HG02840 (cell line): ENCODE data around the gene CRELD1.

Source experiments
- ATAC-seq: cut with Tn5 transposase; IDR thresholded peaks from one replicate; pipeline ENCODE4 v1.9.1; 2021; ENCODE audit warnings: mild to moderate bottlenecking, moderate library complexity, moderate number of reproducible peaks; ENCODE audit not compliant: unreplicated experiment, low FRiP score

The CRELD1 gene

DNA sequence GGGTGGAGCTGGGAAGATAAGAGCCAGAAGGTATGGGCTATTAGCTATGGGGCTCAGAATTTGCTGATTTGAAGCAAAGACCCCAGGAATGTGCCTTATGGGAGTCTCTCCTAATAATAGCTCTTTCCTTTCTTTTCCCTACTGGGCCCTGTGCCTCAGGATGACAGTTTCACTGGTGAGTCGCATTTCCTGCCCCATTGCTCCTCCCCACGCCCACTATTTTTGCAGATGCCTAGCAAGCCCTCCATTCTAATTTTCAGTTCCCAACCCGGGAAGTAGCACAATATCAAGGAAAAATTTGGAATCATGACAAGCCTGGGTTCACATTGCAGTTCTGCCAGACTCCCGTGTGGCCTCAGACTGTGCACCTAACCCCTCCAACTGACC, 30.4 kb upstream of the CRELD1 start:
- no peak for ATAC-seq

DNA sequence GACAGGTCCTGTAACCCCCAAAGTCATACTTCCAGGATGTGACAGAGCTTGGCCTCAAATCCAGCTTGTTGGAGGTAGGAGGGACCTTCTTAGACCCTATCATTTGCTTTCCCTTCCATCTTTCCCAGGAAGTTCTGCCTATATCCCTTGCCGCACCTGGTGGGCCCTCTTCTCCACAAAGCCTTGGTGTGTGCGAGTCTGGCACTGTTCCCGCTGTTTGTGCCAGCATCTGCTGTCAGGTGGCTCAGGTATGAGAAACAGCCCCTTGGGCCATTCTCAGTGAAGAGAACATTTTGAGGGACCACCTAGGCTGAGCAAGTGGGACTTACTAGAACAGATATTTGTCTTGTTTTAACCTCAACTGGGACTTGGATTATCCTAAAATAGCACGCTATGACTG, 29.7 kb upstream of the CRELD1 start:
- no peak for ATAC-seq

DNA sequence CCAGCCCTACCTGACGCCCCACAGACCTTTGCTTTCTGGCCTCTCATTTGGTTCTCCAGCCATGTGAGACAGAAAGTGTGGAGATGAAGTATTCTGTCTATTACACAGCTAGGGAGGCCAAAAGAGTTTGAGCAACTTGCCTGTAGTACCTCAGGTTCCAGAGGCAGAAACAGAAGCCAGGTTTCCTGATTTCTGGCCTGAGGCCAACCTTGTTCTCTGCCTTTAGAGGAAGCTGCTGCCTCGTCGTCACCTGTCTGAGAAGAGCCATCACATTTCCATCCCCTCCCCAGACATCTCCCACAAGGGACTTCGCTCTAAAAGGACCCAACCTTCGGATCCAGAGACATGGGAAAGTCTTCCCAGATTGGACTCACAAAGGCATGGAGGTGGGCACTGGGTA, 27.2 kb upstream of the CRELD1 start:
- ATAC-seq = no peak

DNA sequence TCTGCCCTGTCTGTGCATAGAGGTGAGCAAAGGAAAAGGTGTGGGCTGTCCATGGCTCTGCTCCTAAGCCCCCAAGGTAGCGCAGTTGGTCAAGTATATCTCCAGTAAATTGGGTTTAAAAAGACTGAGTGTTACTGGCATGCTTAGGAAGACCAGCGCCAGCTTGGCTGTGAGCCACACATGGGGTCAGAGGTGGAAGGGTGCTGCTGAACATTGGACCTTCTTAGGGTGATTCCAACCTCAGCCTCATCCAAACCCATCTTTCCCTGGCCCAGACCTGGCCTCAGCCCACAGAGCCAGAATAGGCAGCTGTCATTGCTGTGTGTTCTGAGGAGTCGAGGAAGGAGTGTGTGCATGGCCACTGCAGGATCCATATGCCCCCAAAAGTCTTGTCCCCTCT, 25.3 kb upstream of the CRELD1 start:
- no peak for ATAC-seq

DNA sequence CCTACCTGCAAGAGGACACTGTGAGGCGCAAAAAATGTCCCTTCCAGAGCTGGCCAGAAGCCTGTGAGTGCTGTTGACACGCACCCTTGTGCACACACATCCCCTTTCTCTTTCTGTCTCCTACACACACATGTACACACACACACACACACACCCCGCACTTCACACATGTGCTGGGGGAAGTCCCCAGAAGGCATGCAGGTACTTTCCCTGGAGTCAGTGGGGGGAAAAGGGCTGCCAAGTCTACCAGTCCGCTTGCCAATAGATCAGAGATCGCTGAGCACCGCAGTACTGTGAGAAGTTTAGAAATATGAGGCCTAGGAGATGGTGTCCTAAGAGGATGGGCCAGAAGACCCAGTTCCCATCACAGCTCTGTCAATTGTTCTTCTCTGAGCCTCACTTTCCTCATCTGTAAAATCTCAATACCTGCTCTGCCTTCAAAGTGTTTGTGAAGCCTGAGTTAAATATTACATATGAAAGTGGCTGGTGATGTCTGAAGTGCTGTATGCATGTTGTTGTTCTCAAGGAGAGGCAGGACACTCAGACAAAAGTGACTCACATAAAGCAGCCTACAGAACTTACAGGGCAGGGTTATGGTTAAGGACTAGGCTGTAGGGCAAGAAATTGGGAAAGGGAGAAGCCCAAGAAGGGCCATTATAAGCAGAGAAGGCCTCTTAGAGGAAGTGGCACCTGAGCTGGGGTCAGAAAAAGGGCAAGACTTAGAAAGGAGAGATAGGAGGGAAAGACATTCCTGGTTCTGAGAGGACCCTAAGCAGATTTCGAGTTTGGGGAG, 24.2 kb upstream of the CRELD1 start:
- no peak for ATAC-seq

DNA sequence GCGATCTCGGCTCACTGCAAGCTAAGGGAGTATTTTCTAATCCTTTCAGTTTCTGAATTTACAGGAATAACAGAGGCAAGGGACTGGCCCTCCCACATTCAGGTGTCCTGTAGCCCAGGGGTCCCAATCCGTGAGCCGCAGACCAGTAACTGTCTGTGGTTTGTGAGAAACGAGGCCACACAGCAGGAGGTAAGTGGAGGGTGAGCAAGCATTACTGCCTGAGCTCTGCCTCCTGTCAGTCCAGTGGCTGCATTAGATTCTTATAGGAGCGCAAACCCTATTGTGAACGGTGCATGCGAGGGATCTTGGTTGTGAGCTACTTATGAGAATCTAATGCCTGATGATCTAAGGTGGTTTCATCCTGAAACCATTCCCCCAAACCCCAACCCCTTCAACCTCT, 21.8 kb upstream of the CRELD1 start:
- no peak for ATAC-seq

DNA sequence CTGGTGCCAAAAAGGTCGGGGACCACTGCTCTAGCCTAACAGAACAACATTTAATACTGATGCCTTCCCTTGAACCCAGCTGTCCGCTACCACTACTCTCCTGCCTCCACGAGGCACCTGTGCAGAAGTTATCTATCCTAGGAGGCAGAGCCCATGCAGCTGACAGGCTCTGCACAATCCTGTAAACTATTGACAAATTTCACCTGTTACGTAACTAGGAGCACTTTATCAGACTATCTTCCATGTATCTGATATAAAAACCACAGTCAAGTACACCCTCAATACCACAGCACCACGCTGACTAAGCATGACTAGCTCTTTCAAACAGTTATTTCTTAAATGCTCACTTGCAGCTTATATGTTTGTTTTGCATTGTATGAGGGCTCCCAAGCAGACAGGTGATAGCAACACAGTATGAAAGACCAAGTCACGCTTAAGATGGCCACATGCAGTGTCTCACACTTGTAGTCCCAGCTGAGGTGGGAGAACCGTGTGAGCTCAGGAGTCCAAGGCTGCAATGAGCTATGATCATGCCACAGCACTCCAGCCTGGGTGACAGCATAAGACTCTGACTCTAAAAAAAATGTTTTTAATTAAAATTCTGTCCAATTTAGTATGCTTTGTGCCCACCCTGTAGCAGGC, 21.2 kb upstream of the CRELD1 start:
- no peak for ATAC-seq

DNA sequence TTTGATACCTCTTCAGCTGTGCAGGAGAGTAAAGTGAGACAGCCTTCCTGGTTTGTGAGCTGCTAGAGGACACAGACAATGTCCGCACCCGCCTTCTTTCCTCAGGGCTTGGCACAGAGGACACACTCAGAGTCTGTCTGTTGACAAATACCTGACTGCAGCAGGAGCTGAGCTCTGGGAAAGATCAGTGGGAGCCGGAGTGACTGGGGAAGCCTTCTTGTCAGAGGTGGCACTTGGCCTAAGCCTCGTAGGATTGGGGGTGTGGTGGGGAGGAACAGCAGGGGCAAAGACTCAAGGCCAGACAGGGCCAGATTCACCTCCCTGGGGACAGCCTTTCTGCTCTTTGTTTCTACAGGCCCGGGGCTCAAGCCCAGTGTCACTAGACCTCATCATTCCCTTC, 20.0 kb upstream of the CRELD1 start:
- no peak for ATAC-seq

DNA sequence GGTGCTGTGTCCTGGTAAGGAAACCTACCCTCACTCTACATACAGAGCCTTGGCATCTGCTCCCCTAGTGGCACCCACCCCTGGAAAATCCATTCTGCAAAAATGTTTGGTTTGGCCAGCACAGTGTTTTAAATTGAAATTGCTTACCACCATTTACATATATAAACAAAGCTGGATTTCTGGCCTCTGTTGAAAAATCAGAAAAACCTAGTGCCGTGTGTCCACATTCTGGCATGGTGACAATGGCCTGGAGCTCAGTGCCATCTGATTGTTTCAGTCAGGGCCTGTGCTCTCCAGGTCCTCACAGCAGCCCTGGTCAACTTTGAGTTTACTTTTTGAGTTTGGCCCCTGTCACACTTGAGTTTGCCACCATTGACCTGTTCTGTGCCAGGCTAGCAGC, 19.6 kb upstream of the CRELD1 start:
- ATAC-seq = no peak

DNA sequence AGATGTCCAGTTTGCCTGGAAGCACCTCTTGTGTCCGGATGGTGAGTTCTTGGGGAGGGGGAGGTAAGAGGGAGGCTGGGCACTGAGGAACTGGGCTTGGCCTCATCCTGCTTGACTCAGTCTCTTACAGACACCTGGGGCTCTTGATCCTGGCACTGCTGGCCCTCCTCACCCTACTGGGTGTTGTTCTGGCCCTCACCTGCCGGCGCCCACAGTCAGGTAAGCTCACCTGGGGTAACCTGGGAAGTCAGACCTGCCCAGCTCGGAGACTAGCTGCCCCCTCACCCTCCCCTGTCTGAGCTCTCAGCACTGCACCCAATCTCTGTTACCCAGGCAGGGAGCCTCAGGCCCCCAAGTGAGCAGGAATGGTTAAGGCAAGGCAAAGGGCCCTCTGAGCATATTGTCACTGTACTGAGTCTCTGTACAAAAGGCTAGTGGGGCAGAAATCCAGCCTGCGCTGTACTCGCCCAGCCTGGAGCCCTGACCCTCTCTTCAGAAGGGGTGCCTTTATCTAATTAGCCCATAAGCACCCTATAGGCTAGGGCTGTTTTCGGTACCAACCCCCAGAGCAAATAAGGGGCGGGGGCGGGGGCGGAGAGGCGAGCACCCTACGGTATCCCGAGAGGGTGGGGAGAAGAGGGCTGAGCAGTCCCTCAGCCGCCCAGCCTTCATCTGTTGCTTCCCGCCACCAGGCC, 18.9 kb upstream of the CRELD1 start:
- no peak for ATAC-seq

DNA sequence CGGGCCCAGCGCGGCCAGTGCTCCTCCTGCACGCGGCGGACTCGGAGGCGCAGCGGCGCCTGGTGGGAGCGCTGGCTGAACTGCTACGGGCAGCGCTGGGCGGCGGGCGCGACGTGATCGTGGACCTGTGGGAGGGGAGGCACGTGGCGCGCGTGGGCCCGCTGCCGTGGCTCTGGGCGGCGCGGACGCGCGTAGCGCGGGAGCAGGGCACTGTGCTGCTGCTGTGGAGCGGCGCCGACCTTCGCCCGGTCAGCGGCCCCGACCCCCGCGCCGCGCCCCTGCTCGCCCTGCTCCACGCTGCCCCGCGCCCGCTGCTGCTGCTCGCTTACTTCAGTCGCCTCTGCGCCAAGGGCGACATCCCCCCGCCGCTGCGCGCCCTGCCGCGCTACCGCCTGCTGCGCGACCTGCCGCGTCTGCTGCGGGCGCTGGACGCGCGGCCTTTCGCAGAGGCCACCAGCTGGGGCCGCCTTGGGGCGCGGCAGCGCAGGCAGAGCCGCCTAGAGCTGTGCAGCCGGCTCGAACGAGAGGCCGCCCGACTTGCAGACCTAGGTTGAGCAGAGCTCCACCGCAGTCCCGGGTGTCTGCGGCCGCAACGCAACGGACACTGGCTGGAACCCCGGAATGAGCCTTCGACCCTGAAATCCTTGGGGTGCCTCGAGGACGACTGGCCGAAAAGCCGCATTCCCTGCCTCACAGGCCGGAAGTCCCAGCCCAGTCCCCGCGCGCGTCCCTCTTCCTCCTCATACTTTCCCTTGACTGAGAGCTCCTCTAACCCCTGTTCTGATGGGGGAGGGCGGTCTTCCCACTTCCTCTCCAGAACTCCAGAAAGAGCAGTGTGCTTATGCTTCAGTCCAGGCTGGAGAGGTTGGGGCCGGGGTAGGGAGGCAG, 18.1 kb upstream of the CRELD1 start:
- no peak for ATAC-seq

DNA sequence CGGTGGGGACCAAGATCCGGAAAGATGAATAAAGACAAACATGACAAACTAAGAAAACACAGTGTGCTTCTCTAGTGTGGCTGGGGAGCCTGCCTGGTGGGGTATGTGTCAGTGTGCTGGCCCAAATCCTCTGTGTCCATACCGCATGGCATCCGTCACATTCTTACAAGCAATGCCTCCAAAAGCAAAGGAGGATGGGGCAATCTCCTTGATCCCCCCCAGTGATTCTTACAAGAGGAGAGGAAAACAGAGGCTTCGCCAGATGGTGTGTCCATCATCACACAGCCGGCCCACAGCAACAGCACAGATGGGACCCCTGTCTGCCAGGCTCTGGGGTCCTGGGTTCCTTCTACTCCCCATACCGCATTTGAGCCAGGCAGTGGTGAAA, 17.3 kb upstream of the CRELD1 start:
- ATAC-seq = no peak

DNA sequence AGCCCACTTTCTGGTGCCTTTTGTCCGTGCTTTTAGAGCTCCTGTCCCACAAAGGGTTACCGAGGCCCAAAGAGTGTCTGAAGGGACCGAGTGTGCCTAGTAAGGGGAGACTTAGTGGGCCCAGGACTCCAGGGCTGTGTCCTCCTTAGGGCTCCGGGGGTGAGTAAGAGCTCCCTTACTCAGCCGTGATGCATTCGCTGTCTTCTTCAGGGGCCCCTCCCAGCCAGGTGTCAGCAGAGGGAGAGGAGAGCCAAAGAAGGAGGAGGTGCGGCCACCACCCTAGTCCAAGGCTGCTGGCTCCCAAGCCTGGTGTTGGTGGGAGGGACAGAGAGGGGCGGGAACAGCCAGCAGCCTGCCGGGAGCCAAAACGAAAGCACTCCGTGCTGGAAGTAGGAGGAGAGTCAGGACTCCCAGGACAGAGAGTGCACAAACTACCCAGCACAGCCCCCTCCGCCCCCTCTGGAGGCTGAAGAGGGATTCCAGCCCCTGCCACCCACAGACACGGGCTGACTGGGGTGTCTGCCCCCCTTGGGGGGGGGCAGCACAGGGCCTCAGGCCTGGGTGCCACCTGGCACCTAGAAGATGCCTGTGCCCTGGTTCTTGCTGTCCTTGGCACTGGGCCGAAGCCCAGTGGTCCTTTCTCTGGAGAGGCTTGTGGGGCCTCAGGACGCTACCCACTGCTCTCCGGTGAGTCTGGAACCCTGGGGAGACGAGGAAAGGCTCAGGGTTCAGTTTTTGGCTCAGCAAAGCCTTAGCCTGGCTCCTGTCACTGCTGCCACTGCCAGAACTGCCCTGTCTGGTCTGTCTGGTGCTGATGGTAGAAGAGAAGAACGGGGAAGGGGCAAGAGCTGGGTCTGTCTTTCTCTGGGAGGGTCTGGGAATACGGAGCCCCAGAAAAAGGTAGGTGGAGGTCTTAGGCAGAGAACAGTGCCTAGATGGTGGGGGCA, 16.6 kb upstream of the CRELD1 start, which contains the start of gene IL17RC:
Gene IL17RC (plus strand): TSS at position 365 of the 947 bp plus-strand sequence. CDS start 218 bp downstream, at position 583.
- ATAC-seq = no peak

DNA sequence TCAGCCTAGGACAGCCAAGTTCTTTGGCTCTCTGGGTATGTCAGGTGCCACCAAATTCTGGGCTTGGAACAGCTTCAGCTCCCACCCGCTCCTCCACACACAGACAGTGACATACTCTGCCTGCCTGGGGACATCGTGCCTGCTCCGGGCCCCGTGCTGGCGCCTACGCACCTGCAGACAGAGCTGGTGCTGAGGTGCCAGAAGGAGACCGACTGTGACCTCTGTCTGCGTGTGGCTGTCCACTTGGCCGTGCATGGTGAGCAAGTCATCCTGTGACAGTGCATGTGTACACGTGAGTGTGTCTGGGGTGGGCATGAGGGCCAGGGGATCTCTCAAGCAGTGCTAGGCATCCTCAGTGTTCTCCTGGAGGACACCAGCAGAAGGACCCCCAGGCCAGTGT, 15.8 kb upstream of the CRELD1 start:
- no peak for ATAC-seq

DNA sequence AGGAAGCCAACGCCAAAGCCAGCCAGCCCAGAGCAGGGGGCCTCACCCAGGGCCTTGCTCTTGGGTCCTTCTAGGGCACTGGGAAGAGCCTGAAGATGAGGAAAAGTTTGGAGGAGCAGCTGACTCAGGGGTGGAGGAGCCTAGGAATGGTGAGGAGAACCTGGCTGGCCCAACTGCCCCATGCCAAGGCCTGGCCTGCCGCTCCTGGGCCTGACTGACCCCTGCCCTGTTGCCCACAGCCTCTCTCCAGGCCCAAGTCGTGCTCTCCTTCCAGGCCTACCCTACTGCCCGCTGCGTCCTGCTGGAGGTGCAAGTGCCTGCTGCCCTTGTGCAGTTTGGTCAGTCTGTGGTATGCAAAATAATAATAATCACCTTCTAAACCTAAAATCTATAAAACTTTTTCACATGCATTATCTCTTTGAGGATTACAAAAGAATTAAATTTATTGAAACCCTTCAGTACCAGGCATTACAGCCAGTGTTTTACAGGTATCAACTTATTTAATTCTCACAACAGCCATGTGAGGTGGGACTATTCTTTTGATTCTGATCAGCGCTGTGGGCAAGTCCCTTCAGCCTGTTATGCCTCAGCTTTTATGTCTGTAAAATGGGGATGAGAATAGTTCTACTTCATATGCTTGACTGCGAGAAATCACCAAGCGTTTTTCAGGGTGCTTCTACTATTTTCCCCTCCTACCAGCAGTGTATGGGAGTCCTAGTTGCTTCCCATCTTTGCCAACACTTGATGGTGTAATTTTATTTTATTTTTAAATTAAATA, 15.2 kb upstream of the CRELD1 start:
- ATAC-seq = no peak

DNA sequence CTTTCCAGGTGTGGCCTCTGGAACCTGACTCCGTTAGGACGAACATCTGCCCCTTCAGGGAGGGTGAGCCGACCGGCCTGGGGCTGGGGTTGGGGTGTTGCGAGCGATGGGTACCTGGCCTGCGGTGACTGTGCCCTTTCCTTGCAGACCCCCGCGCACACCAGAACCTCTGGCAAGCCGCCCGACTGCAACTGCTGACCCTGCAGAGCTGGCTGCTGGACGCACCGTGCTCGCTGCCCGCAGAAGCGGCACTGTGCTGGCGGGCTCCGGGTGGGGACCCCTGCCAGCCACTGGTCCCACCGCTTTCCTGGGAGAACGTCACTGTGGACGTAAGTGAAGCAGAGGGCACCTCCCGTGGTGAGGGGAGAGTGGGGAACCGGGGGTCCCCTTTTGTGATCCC, 5.5 kb upstream of the CRELD1 start:
- no peak for ATAC-seq

DNA sequence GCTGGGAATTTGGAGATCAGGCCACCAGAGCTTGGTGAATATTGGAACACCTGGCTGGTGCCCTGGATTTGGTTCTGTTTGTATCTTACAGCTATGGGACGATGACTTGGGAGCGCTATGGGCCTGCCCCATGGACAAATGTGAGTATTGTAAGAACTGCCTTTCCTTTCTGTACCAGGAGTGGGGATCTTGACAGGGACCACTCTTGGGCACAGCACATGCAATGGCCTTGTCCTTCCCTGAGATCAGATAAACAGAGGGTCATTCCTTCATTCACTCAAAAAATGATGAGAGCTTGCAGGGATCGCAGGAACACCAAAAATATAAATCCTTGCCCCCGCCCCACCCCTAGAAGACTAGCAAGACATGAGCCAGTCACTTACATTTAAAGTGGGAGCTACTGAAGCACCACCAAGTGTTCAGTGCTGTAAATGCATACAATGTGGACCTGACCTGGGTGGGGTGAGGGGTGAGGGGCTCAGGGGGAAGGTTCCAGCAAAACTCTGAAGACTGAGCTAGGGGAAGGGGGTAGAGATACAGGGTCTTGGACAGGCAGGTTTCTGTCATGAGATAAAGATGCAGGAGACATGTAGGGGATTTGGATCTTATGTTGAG, 2.7 kb upstream of the CRELD1 start:
- no peak for ATAC-seq

DNA sequence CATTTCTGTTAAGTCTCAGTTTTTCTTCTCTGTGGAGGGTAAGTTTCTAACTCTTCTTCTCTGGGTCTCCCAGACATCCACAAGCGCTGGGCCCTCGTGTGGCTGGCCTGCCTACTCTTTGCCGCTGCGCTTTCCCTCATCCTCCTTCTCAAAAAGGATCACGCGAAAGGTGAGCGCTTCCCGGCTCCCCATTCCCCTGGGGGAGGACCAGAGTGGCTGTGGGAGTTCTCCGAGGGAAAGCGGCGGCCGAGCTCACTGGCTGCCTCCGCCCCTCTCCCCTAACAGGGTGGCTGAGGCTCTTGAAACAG, 1.1 kb upstream of the CRELD1 start:
- no peak for ATAC-seq
